ENCODE data around the gene CIAO2B. TPM values are rescaled to one million over a fixed set of nuclear protein-coding genes. Genes with fewer than 3 reads are reported as not detected.

CIAO2B gene
- total RNA-seq, 5 donors from 2014 or later (not counting 1 experiment from before 2014, with no cell fraction given), result 55.3 to 66.8 (median 62.4) TPM

DNA sequence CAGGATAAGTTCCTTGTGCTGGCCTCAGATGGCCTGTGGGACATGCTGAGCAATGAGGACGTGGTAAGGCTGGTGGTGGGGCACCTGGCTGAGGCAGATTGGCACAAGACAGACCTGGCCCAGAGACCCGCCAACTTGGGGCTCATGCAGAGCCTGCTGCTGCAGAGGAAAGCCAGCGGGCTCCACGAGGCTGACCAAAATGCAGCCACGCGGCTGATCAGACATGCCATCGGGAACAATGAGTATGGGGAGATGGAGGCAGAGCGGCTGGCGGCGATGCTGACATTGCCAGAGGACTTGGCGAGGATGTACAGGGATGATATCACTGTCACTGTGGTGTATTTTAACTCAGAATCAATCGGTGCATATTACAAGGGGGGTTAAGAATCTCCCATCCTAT is 48.7 kb downstream of the CIAO2B start:
- Histone ChIP-seq H3K27ac (ENCODE audit: low read length) (no peak overlapping the region), H3K4me1 (ENCODE audit: control insufficient read depth in 1 of 2, extremely low read depth in 1 of 2, insufficient read depth in 2 of 2, low read length in 2 of 2) (peaks cover 3 to 15% of the 10 kb centered on the region in 2 experiments), H3K27me3 (replicated peaks in 1 of 2; ENCODE audit: control insufficient read depth in 2 of 2, extremely low read depth in 1 of 2, insufficient read depth in 2 of 2, low read length in 1 of 2) (no peaks in the 10 kb centered on the region), H3K36me3 (ENCODE audit: control insufficient read depth in 2 of 2, extremely low read depth in 1 of 2, insufficient read depth in 1 of 2, low read length in 1 of 2) (peaks cover 23 to 28% of the 10 kb centered on the region in 2 donors), H3K9me3 (no peaks in the 10 kb centered on the region), H3K4me3 (ENCODE audit: control insufficient read depth in 1 of 2, extremely low read depth in 1 of 2, low read length in 1 of 2) (no peak overlapping the region)
- peaks cover 22 to 33% (median 23%) of the 10 kb centered on the region in 3 donors for H3K4me1 Mint-ChIP-seq
- no peak for ATAC-seq (replicated peaks in 1 of 4)
- H3K36me3 Mint-ChIP-seq, result peaks cover 20% of the 10 kb centered on the region
- ChIA-PET CTCF (no interaction called here), POLR2A (no interaction called here)
- 91% methylated on average over 10 of the region's 12 CpGs for WGBS (ENCODE audit: insufficient coverage)
- no peaks in the 10 kb centered on the region for H3K9me3 Mint-ChIP-seq
- H3K27ac Mint-ChIP-seq, result no peak overlapping the region
- H3K27me3 Mint-ChIP-seq, result no peaks in the 10 kb centered on the region
- no peak overlapping the region for H3K4me3 Mint-ChIP-seq
- DNase-seq, result no peak

DNA sequence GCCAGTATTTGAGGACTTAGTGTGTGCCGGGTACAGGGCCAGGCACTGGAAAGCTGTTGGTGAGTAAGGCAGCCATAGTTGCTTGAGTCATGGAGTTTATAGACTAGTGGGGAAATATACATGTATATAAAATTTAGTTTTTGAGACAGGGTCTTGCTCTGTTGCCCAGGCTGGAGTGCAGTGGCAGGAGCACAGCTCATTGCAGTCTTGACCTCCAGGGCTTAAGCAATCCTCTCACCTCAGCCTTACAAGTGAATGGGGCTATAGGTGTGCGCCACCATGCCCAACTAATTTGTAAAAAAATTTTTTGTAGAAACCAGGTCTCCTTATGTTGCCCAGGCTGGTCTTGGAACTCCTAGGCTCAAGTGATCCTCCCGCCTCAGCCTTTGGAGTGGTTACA is 51.5 kb downstream of the CIAO2B start:
- H3K4me1 ChIP-seq (ENCODE audit: control insufficient read depth in 1 of 2, extremely low read depth in 1 of 2, insufficient read depth in 2 of 2, low read length in 2 of 2), result peaks cover 3 to 23% of the 10 kb centered on the region in 2 experiments
- POLR2A ChIA-PET, result no interaction called here
- H3K36me3 ChIP-seq (ENCODE audit: control insufficient read depth in 2 of 2, extremely low read depth in 1 of 2, insufficient read depth in 1 of 2, low read length in 1 of 2), result peaks cover 18 to 25% of the 10 kb centered on the region in 2 donors
- ATAC-seq (replicated peaks in 1 of 4) (no peak), DNase-seq (no peak)
- Mint-ChIP-seq H3K9me3 (no peaks in the 10 kb centered on the region), H3K4me3 (peak overlapping the region in 1 of 3 donors; percentile 21), H3K27ac (no peak overlapping the region), H3K36me3 (peaks cover 20% of the 10 kb centered on the region), H3K27me3 (no peaks in the 10 kb centered on the region), H3K4me1 (peaks cover 33 to 52% (median 38%) of the 10 kb centered on the region in 3 donors)
- H3K27ac ChIP-seq (ENCODE audit: low read length), result no peak overlapping the region
- H3K9me3 ChIP-seq, result no peaks in the 10 kb centered on the region
- no peaks in the 10 kb centered on the region for H3K27me3 ChIP-seq (replicated peaks in 1 of 2; ENCODE audit: control insufficient read depth in 2 of 2, extremely low read depth in 1 of 2, insufficient read depth in 2 of 2, low read length in 1 of 2)
- CTCF ChIA-PET, result interaction anchor here (1.5 to 1.7 kb wide), 2 partner anchors 10 to 16 kb away, joined by 4 to 8 read pairs; no protein-coding TSS in a partner anchor
- no CpG with 5 or more reads among the region's 3 CpGs for WGBS (ENCODE audit: insufficient coverage)
- no peak overlapping the region for H3K4me3 ChIP-seq (ENCODE audit: control insufficient read depth in 1 of 2, extremely low read depth in 1 of 2, low read length in 1 of 2)

Other genes with a start within 250 kb of the CIAO2B start
- gene CMTM4, start 237.7 kb downstream of the CIAO2B start, total RNA-seq, result 1 to 10 TPM; 1.1 to 2.3 (median 1.8) TPM
- 10 to 100 TPM; 69.9 to 92.1 (median 81.3) TPM for gene DYNC1LI2, start 182.8 kb downstream of the CIAO2B start, total RNA-seq
- gene TERB1, start 132.8 kb downstream of the CIAO2B start, total RNA-seq, result under 1 TPM in 2 of 5 donors, not detected in 3; 0.10 to 0.12 TPM
- 10 to 100 TPM; 67.8 to 93.2 (median 75.0) TPM for gene NAE1, start 103.4 kb downstream of the CIAO2B start, total RNA-seq
- not detected for gene CA7, start 90.0 kb downstream of the CIAO2B start, total RNA-seq
- 10 to 100 TPM in 3 of 5 donors, 1 to 10 TPM in 2; 7.1 to 16.5 (median 12.5) TPM for gene PDP2, start 53.9 kb downstream of the CIAO2B start, total RNA-seq
- gene CDH16, start 15.5 kb downstream of the CIAO2B start, total RNA-seq, result not detected
- gene RRAD, start 8.9 kb downstream of the CIAO2B start, total RNA-seq, result 1 to 10 TPM in 1 of 5 donors, under 1 TPM in 3, not detected in 1; 0.28 to 1.1 (median 0.53) TPM
- gene CES2, start 1.1 kb upstream of the CIAO2B start, total RNA-seq, result 10 to 100 TPM; 35.3 to 56.5 (median 50.2) TPM
- gene CES3, start 26.9 kb upstream of the CIAO2B start, total RNA-seq, result under 1 TPM; 0.10 to 0.88 (median 0.58) TPM
- 10 to 100 TPM; 12.4 to 20.7 (median 17.0) TPM for gene CES4A, start 54.2 kb upstream of the CIAO2B start, total RNA-seq
- 100 to 1,000 TPM in 2 of 5 donors, 10 to 100 TPM in 3; 80.0 to 115 (median 96.5) TPM for gene CBFB, start 94.7 kb upstream of the CIAO2B start, total RNA-seq
- gene PHAF1, start 175.5 kb upstream of the CIAO2B start, total RNA-seq, result 10 to 100 TPM; 19.4 to 23.0 (median 20.1) TPM
- 1 to 10 TPM; 3.0 to 9.5 (median 4.9) TPM for gene B3GNT9, start 216.6 kb upstream of the CIAO2B start, total RNA-seq
- gene TRADD, start 225.5 kb upstream of the CIAO2B start, total RNA-seq, result 100 to 1,000 TPM in 3 of 5 donors, 10 to 100 TPM in 2; 58.3 to 179 (median 123) TPM
- 10 to 100 TPM; 18.5 to 69.7 (median 43.7) TPM for gene FBXL8, start 225.6 kb upstream of the CIAO2B start, total RNA-seq
- gene HSF4, start 230.3 kb upstream of the CIAO2B start, total RNA-seq, result 10 to 100 TPM; 22.3 to 66.3 (median 39.1) TPM
- gene NOL3, start 236.1 kb upstream of the CIAO2B start, total RNA-seq, result 1 to 10 TPM; 2.1 to 8.0 (median 5.2) TPM
- gene MATCAP1, start 249.6 kb upstream of the CIAO2B start, total RNA-seq, result 10 to 100 TPM; 11.3 to 16.5 (median 14.8) TPM